Ovary (tissue), 9 donors: ENCODE results near the gene CD164L2. TPM values are rescaled to one million over a fixed set of nuclear protein-coding genes. Genes with fewer than 3 reads are reported as not detected.

Experiments
- DNase-seq, 5 donors: peaks; one replicate each; pipeline ENCODE4 v3.0.0-alpha.2; 2019 to 2020
- H3K27ac ChIP-seq, 2 donors: fragments of 200-600 bp; one replicate each; pipeline versions ENCODE4 v1.5.1 to v1.8.0; 2019 to 2022
- H3K27me3 ChIP-seq: fragments of 200-600 bp; one replicate; pipeline ENCODE4 v1.8.0; 2022
- H3K36me3 ChIP-seq: fragments of 200-600 bp; sonication (generic); one replicate; pipeline ENCODE4 v1.5.1; 2019
- H3K4me1 ChIP-seq: one replicate; pipeline ENCODE4 v1.8.1; 2013; ENCODE audit warnings: mild to moderate bottlenecking, moderate library complexity; ENCODE audit not compliant: insufficient read depth
- H3K4me3 ChIP-seq: fragments of 200-600 bp; sonication (generic); one replicate; pipeline ENCODE4 v1.5.1; 2017
- H3K9me3 ChIP-seq, 2 donors: fragments of 200-600 bp in 1 of 2; sonication (generic) in 1 of 2; one replicate each; pipeline versions ENCODE4 v1.5.1 to v1.8.1; 2013 to 2019; ENCODE audit warnings: mild to moderate bottlenecking in 1 of 2, moderate library complexity in 1 of 2
- EP300 ChIP-seq: sonication (generic); formaldehyde crosslinking; IDR thresholded peaks from one replicate; pipeline ENCODE4 v1.6.1; 2017; ENCODE audit warnings: antibody characterized with exemption
- POLR2A ChIP-seq: fragments of 450-650 bp; IDR thresholded peaks from one replicate; pipeline ENCODE4 v1.6.1; 2017; ENCODE audit warnings: antibody characterized with exemption, mild to moderate bottlenecking, moderate library complexity
- WGBS, 3 donors: extraction: QIAGEN DNeasy Blood & Tissue Kit in 1 of 3; methylation state at CpG; one replicate each; pipeline versions ENCODE4 v1.1.5 to v1.1.7; 2013 to 2017; 5-methylcytosine and 5-hydroxymethylcytosine counted together
- intact Hi-C, 4 donors: fragments of 100-400 bp; cut with DNase I; formaldehyde crosslinking; loops; one replicate each; pipeline versions ENCODE4 v1.11.0 to v1.15.1; 2022 to 2023
- polyA plus RNA-seq, 2 donors: library from polyadenylated mRNA; stranded (reverse); fragments of 200-250 nt in 1 of 2; fragments of 350-450 nt in 1 of 2; fragmentation: Illumina TruSeq in 1 of 2; extraction: RNeasy Lipid Tissue Mini Kit (QIAGEN cat#74804) in 1 of 2; gene quantifications; one replicate each; pipeline ENCODE4 v1.2.3, GENCODE V29; 2013 to 2014
- total RNA-seq, 7 donors: library from RNA; depleted of rRNA in 2 of 7; stranded (reverse); fragments of >200 nt in 2 of 7; fragmentation: NEBNext Ultra II Directional in 3 of 7; extraction: Animal tissue kit (Norgen Biotek cat#: 25700) in 3 of 7; gene quantifications; one replicate each; pipeline versions ENCODE4 v1.1.0 to v1.2.4, GENCODE V29; 2016 to 2023
- TF ChIP-seq, protein P1 (sequence below), 3 donors: fragments of 450-650 bp in 2 of 3; fragments of 200-600 bp in 1 of 3; IDR thresholded peaks; one replicate each; pipeline versions ENCODE4 v1.5.1 to v1.8.0; 2016 to 2022; ENCODE audit warnings: antibody characterized with exemption in 3 of 3, mild to moderate bottlenecking in 1 of 3
- donor health status: DM: no; HTN: no; CAD: no; lungs with moderate emphysema.
- donor health status: DM: no; HTN: no; CAD: no.
- donor health status: Bipolar disorder and iron deficiency.
- donor health status: DM: yes; HTN: yes; CAD: no.
- donor health status: DM: no; HTN: no; CAD: no.
- donor health status: DM: yes; HTN: yes; CAD: no.

The CD164L2 gene
- total and polyA plus RNA-seq, 9 donors = 0.06 to 15.5 (median 0.86) TPM; not detected in 3

DNA sequence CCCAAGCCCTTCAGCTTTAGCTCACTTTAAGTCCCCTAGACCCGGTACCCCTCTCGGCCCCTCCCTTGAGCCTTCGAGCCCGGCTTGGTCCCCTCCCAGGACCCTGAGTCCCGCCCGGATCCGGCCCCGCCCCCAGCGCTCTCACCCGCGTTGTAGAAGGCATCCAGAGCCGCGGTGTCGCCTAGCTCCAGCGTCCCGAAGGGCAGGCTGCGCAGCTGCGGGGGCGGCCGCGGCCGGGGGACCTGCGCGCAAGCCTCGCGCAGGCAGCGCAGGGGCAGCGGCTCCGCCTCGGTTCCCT lies 17.1 kb downstream of the CD164L2 start:
- 0 to 1% (median 0%) methylated on average over 26 to 30 of the region's 30 CpGs for WGBS, 3 donors
- Histone ChIP-seq H3K4me1 (peaks cover 7% of the 10 kb centered on the region), H3K27ac (peak overlapping the region; percentile 86 to 91), H3K4me3 (peak overlapping the region; percentile 89), H3K36me3 (no peaks in the 10 kb centered on the region), H3K9me3 (no peaks in the 10 kb centered on the region), H3K27me3 (no peaks in the 10 kb centered on the region)
- intact Hi-C loops = no loop called here
- no peak for TF ChIP-seq POLR2A
- no peak for TF ChIP-seq EP300
- peak; percentile 79 to 83 (median 81) for DNase-seq

GRCh38 chr1:27365372-27366112 lies 17.6 kb downstream of the CD164L2 start:
- no peaks in the 10 kb centered on the region for H3K9me3 ChIP-seq
- H3K27me3 ChIP-seq = no peaks in the 10 kb centered on the region
- H3K36me3 ChIP-seq = no peaks in the 10 kb centered on the region
- H3K27ac ChIP-seq = peak overlapping the region; percentile 86 to 91
- no peak for TF ChIP-seq EP300
- TF ChIP-seq POLR2A = peak; percentile 71
- H3K4me3 ChIP-seq = peak overlapping the region; percentile 89
- WGBS, 3 donors = 2% methylated on average over 34 to 40 of the region's 40 CpGs
- peaks cover 7% of the 10 kb centered on the region for H3K4me1 ChIP-seq
- DNase-seq = peak; percentile 89 to 93 (median 91)
- intact Hi-C loops = no loop called here

- no peaks in the 10 kb centered on the region for H3K27me3 ChIP-seq
- 75 to 84% (median 78%) methylated on average over 11 of the region's 11 CpGs for WGBS, 3 donors
- DNase-seq = peak in 1 of 5 donors; percentile 46
- peak overlapping the region; percentile 89 for H3K4me3 ChIP-seq
- H3K4me1 ChIP-seq = peaks cover 7% of the 10 kb centered on the region
- no peaks in the 10 kb centered on the region for H3K9me3 ChIP-seq
- peak overlapping the region in 1 of 2 donors; percentile 91 for H3K27ac ChIP-seq
- intact Hi-C loops = no loop called here
- no peaks in the 10 kb centered on the region for H3K36me3 ChIP-seq
- TF ChIP-seq, protein P1, sequence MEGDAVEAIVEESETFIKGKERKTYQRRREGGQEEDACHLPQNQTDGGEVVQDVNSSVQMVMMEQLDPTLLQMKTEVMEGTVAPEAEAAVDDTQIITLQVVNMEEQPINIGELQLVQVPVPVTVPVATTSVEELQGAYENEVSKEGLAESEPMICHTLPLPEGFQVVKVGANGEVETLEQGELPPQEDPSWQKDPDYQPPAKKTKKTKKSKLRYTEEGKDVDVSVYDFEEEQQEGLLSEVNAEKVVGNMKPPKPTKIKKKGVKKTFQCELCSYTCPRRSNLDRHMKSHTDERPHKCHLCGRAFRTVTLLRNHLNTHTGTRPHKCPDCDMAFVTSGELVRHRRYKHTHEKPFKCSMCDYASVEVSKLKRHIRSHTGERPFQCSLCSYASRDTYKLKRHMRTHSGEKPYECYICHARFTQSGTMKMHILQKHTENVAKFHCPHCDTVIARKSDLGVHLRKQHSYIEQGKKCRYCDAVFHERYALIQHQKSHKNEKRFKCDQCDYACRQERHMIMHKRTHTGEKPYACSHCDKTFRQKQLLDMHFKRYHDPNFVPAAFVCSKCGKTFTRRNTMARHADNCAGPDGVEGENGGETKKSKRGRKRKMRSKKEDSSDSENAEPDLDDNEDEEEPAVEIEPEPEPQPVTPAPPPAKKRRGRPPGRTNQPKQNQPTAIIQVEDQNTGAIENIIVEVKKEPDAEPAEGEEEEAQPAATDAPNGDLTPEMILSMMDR (IDR thresholded peaks at IDR 0.05) = no peak
- TF ChIP-seq EP300 (no peak), POLR2A (no peak)
Measured at GRCh38 chr1:27364696-27365371, 18.3 kb downstream of the CD164L2 start.

DNA sequence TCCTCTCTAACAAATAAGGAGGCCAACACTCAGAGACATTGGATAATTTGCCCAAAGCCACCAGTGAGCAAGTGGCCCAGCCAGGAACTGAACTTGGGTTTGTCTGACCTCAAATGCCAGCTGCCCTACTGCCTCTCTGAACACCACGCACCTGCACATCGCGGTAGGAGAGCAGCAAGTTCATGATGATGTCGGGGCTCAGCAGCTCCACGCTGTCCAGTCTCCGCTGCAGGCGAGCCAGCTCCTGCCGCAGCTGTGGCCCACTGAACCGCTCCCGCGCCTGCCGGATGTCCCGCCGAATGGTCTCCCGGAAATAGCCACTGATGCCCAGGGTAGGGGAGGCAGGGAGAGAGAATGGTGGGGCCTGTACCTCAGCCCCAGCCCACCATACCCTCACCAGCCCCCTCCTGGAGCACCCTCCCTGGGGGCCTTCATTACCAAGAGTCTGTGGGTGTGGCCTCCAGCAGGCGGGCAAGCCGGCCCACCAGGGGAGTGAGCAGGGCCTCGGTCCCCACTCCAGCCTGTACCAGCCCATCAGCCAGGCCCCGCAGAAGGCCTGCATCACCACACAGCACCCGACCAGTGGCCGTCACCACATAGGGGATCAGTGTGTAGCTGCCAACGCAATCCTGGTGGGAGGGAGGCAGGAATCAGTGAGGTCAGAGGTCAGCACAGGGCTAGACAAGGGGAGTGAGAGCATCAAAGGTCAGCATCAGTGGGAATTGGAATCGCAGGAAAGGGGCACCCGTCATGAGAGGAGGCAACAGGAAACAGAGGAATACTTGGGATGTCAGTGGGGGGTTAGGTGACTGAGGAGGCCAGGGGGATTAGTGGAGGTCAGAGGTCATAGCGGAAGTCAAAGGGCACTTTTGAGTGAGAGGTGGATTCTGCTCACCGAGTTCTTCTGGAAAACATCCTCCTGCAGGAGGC lies 19.1 kb downstream of the CD164L2 start:
- intact Hi-C loops = no loop called here
- Histone ChIP-seq H3K27ac (no peak overlapping the region), H3K9me3 (no peaks in the 10 kb centered on the region), H3K4me1 (peaks cover 7% of the 10 kb centered on the region), H3K27me3 (no peaks in the 10 kb centered on the region), H3K4me3 (no peak overlapping the region), H3K36me3 (no peaks in the 10 kb centered on the region)
- no peak for TF ChIP-seq POLR2A
- TF ChIP-seq, protein P1 (IDR thresholded peaks at IDR 0.05) = no peak
- TF ChIP-seq EP300 = no peak
- 87 to 91% (median 88%) methylated on average over 23 to 26 of the region's 26 CpGs for WGBS, 3 donors
- peak in 1 of 5 donors; percentile 34 for DNase-seq

DNA sequence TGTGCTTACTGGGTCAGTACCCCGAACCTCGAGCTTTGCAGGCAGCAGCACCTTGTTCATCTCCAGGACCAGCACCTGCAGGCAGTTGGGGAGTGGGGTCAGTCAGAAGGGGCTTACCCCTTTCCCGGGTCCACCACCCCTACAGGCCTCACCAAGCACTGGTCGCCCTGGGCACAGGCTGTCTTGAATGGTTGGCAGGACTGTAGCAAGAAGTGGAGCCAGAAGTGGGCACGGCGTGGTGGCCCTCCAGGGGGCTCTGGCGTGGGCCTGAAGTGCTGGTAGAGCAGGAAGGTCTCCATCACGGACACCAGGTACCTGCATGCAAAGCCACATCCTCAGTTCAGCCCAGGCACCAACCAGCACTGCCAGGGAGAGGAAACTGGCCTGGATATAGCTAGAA lies 21.6 kb downstream of the CD164L2 start:
- 86 to 93% (median 93%) methylated on average over 8 of the region's 8 CpGs for WGBS, 3 donors
- TF ChIP-seq EP300 (no peak), POLR2A (no peak)
- TF ChIP-seq, protein P1 (IDR thresholded peaks at IDR 0.05) = no peak
- Histone ChIP-seq H3K27ac (no peak overlapping the region), H3K4me1 (peaks cover 7% of the 10 kb centered on the region), H3K4me3 (no peak overlapping the region), H3K36me3 (no peaks in the 10 kb centered on the region), H3K9me3 (no peaks in the 10 kb centered on the region), H3K27me3 (no peaks in the 10 kb centered on the region)
- DNase-seq = no peak
- intact Hi-C loops = no loop called here
